ENCODE measurements around the gene GRID1. TPM values are rescaled to one million over a fixed set of nuclear protein-coding genes. Genes with fewer than 3 reads are reported as not detected.

The GRID1 gene
- total RNA-seq, 1 donor from 2014 or later = 0.12 TPM

- DNase-seq (ENCODE audit: extremely low read depth, low read depth, low spot score) = no peak
These were observed 49.6 kb downstream of the GRID1 start for GRCh38 chr10:86316990-86317389.

- DNase-seq (ENCODE audit: extremely low read depth, low read depth, low spot score) = no peak
These were observed 50.2 kb downstream of the GRID1 start for GRCh38 chr10:86316274-86316835.

GRCh38 chr10:86315549-86315942, 51.0 kb downstream of the GRID1 start:
- no peak for DNase-seq (ENCODE audit: extremely low read depth, low read depth, low spot score)

- no peak for DNase-seq (ENCODE audit: extremely low read depth, low read depth, low spot score)
These were observed 51.7 kb downstream of the GRID1 start for GRCh38 chr10:86314616-86315548.

GRCh38 chr10:86313621-86314041, 53.0 kb downstream of the GRID1 start:
- DNase-seq (ENCODE audit: extremely low read depth, low read depth, low spot score) = no peak

GRCh38 chr10:86312701-86313270, 53.8 kb downstream of the GRID1 start:
- no peak for DNase-seq (ENCODE audit: extremely low read depth, low read depth, low spot score)

GRCh38 chr10:86311906-86312305, 54.7 kb downstream of the GRID1 start:
- DNase-seq (ENCODE audit: extremely low read depth, low read depth, low spot score) = no peak

- no peak for DNase-seq (ENCODE audit: extremely low read depth, low read depth, low spot score)
These were observed 55.4 kb downstream of the GRID1 start for GRCh38 chr10:86311190-86311589.

- no peak for DNase-seq (ENCODE audit: extremely low read depth, low read depth, low spot score)
These were observed 55.9 kb downstream of the GRID1 start for GRCh38 chr10:86310702-86311101.

- DNase-seq (ENCODE audit: extremely low read depth, low read depth, low spot score) = no peak
These were observed 56.3 kb downstream of the GRID1 start for GRCh38 chr10:86310291-86310690.

GRCh38 chr10:86308056-86308455, 58.5 kb downstream of the GRID1 start:
- no peak for DNase-seq (ENCODE audit: extremely low read depth, low read depth, low spot score)

GRCh38 chr10:86306628-86307278, 59.8 kb downstream of the GRID1 start:
- DNase-seq (ENCODE audit: extremely low read depth, low read depth, low spot score) = no peak

GRCh38 chr10:86305521-86305920, 61.1 kb downstream of the GRID1 start:
- no peak for DNase-seq (ENCODE audit: extremely low read depth, low read depth, low spot score)

GRCh38 chr10:86304436-86304835, 62.2 kb downstream of the GRID1 start:
- no peak for DNase-seq (ENCODE audit: extremely low read depth, low read depth, low spot score)

GRCh38 chr10:86303626-86304025, 63.0 kb downstream of the GRID1 start:
- no peak for DNase-seq (ENCODE audit: extremely low read depth, low read depth, low spot score)

GRCh38 chr10:86301971-86302370, 64.6 kb downstream of the GRID1 start:
- DNase-seq (ENCODE audit: extremely low read depth, low read depth, low spot score) = no peak

- no peak for DNase-seq (ENCODE audit: extremely low read depth, low read depth, low spot score)
These were observed 65.4 kb downstream of the GRID1 start for GRCh38 chr10:86300931-86301830.

- DNase-seq (ENCODE audit: extremely low read depth, low read depth, low spot score) = no peak
These were observed 66.1 kb downstream of the GRID1 start for GRCh38 chr10:86300399-86300925.

- no peak for DNase-seq (ENCODE audit: extremely low read depth, low read depth, low spot score)
These were observed 67.0 kb downstream of the GRID1 start for GRCh38 chr10:86299562-86299961.

- no peak for DNase-seq (ENCODE audit: extremely low read depth, low read depth, low spot score)
These were observed 68.0 kb downstream of the GRID1 start for GRCh38 chr10:86298501-86299001.

All from glomerular endothelial cell (primary cell).